K562 (cell line): ENCODE measurements around the gene JUN. TPM values are rescaled to one million over a fixed set of nuclear protein-coding genes. Genes with fewer than 3 reads are reported as not detected.
A peak's percentile ranks its signal among the peaks of the same experiment; 100 is the strongest.

Experiments used
- ELK1 ChIP-seq: sonication (generic); formaldehyde crosslinking; IDR thresholded peaks from 2 replicates; pipeline ENCODE4 v1.8.1; 2022; ENCODE audit warnings: missing genetic modification reagents
- FOXJ2 ChIP-seq: fragments of 200-800 bp; sonication (Bioruptor generic); IDR thresholded peaks from 2 replicates; pipeline ENCODE4 v1.6.1; 2016; ENCODE audit warnings: missing genetic modification characterization, missing compliant biosample characterization
- HDAC2 ChIP-seq: fragments of 450-650 bp; IDR thresholded peaks from 2 replicates; pipeline ENCODE4 v1.6.1; 2016; ENCODE audit warnings: mild to moderate bottlenecking
- HMBOX1 ChIP-seq: sonication (generic); IDR thresholded peaks from 2 replicates; pipeline ENCODE4 v1.6.1; 2016
- ILF3 ChIP-seq: fragments of 450-650 bp; IDR thresholded peaks from 2 replicates; pipeline ENCODE4 v1.6.1; 2018; ENCODE audit warnings: antibody characterized with exemption, mild to moderate bottlenecking, moderate library complexity, borderline replicate concordance
- KAT2B ChIP-seq: IDR thresholded peaks from one replicate; pipeline ENCODE4 v1.6.1; 2012; ENCODE audit warnings: low read depth, mild to moderate bottlenecking, control low read depth, inconsistent platforms, low read length, moderate library complexity
- MYNN ChIP-seq, 2 experiments: sonication (generic); formaldehyde crosslinking in 1 of 2; IDR thresholded peaks; 2 replicates each; pipeline versions ENCODE4 v1.5.0 to v1.6.1; 2016 to 2020; ENCODE audit warnings: antibody characterized with exemption in 1 of 2, missing genetic modification reagents in 1 of 2
- NCOA4 ChIP-seq: fragments of 450-650 bp; IDR thresholded peaks from 2 replicates; pipeline ENCODE4 v1.6.1; 2018; ENCODE audit warnings: mild to moderate bottlenecking; ENCODE audit not compliant: partially characterized antibody
- PTTG1 ChIP-seq: fragments of 450-650 bp; IDR thresholded peaks from 2 replicates; pipeline ENCODE4 v1.6.1; 2016; ENCODE audit warnings: low read depth, mild to moderate bottlenecking, missing genetic modification characterization, missing compliant biosample characterization
- RAD51 ChIP-seq: fragments of 450-650 bp; IDR thresholded peaks from 2 replicates; pipeline ENCODE4 v1.7.1; 2016; ENCODE audit warnings: low read depth, mild to moderate bottlenecking, borderline replicate concordance
- SIRT6 ChIP-seq: IDR thresholded peaks from one replicate; pipeline ENCODE4 v1.6.1; 2012; ENCODE audit warnings: low read depth, mild to moderate bottlenecking, control low read depth, inconsistent platforms, low read length, moderate library complexity
- SMARCE1 ChIP-seq: fragments of 450-650 bp; IDR thresholded peaks from 2 replicates; pipeline ENCODE4 v1.7.1; 2016; ENCODE audit warnings: mild to moderate bottlenecking
- SREBF2 ChIP-seq: sonication (generic); formaldehyde crosslinking; IDR thresholded peaks from 2 replicates; pipeline ENCODE4 v1.4.0; 2020; ENCODE audit warnings: mild to moderate bottlenecking, missing genetic modification reagents
- TAL1 ChIP-seq: fragments of 450-650 bp; IDR thresholded peaks from 2 replicates; pipeline ENCODE4 v1.6.1; 2016; ENCODE audit warnings: mild to moderate bottlenecking
- ZKSCAN8 ChIP-seq: fragments of 200-800 bp; sonication (Bioruptor generic); IDR thresholded peaks from 2 replicates; pipeline ENCODE4 v1.6.1; 2016; ENCODE audit warnings: missing genetic modification characterization, missing compliant biosample characterization
- ZNF224 ChIP-seq: sonication (generic); formaldehyde crosslinking; IDR thresholded peaks from 2 replicates; pipeline ENCODE4 v1.8.0; 2022; ENCODE audit warnings: mild to moderate bottlenecking, missing genetic modification reagents
- ZNF274 ChIP-seq: IDR thresholded peaks from 2 replicates; pipeline ENCODE4 v1.6.1; 2011; ENCODE audit warnings: low read depth, mild to moderate bottlenecking, low read length, moderate library complexity, borderline replicate concordance
- ZNF354B ChIP-seq: fragments of 250-450 bp; sonication (Bioruptor Pico); IDR thresholded peaks from 2 replicates; pipeline ENCODE4 v1.4.0; 2020
- ZNF77 ChIP-seq: fragments of 250-450 bp; sonication (Bioruptor Pico); IDR thresholded peaks from 2 replicates; pipeline ENCODE4 v1.5.0; 2020
- polyA plus RNA-seq, 8 experiments: library from polyadenylated mRNA; depleted of rRNA in 4 of 8; stranded (reverse) in 5 of 8; unstranded in 3 of 8; fragments of >200 nt; fragmentation: Nextera tagmentation in 2 of 8; fragmentation: Illumina TruSeq in 1 of 8; extraction: Ambion mirVana in 2 of 8; extraction: Trizol in 1 of 8; gene quantifications; 2 replicates each; pipeline versions ENCODE4 v1.2.1 to v1.2.3, GENCODE V29; 2011 to 2014; ENCODE audit warnings: inconsistent platforms in 1 of 8, missing spikeins in 1 of 8
- total RNA-seq, 7 experiments: library from RNA; depleted of rRNA in 6 of 7; stranded (reverse); fragments of >200 nt in 6 of 7; fragmentation: Illumina TruSeq in 2 of 7; extraction: Trizol in 2 of 7; gene quantifications; 2 replicates each; pipeline versions ENCODE4 v1.2.1 to v1.2.3, GENCODE V29; 2011 to 2021; ENCODE audit warnings: low replicate concordance in 1 of 7
- TF ChIP-seq, protein P1 (sequence below): IDR thresholded peaks from 2 replicates; pipeline ENCODE4 v1.6.1; 2016; ENCODE audit warnings: missing genetic modification characterization, missing compliant biosample characterization
- TF ChIP-seq, protein P2 (sequence below): fragments of 200-400 bp; formaldehyde crosslinking; IDR thresholded peaks from 2 replicates; pipeline ENCODE4 v1.6.1; 2017; ENCODE audit warnings: mild to moderate bottlenecking, low read depth, low read length, moderate library complexity
- TF ChIP-seq, protein P3 (sequence below): fragments of 250-450 bp; sonication (Bioruptor Pico); IDR thresholded peaks from 2 replicates; pipeline ENCODE4 v1.8.0; 2022; ENCODE audit warnings: moderate library complexity, mild to moderate bottlenecking, inconsistent platforms

The JUN gene
- total and polyA plus RNA-seq, 9 of the 15 experiments (the other 6 are each of a cell fraction or from before 2014, with no cell fraction given) = 0.32 to 23.4 (median 4.0) TPM

- TF ChIP-seq, protein P1, sequence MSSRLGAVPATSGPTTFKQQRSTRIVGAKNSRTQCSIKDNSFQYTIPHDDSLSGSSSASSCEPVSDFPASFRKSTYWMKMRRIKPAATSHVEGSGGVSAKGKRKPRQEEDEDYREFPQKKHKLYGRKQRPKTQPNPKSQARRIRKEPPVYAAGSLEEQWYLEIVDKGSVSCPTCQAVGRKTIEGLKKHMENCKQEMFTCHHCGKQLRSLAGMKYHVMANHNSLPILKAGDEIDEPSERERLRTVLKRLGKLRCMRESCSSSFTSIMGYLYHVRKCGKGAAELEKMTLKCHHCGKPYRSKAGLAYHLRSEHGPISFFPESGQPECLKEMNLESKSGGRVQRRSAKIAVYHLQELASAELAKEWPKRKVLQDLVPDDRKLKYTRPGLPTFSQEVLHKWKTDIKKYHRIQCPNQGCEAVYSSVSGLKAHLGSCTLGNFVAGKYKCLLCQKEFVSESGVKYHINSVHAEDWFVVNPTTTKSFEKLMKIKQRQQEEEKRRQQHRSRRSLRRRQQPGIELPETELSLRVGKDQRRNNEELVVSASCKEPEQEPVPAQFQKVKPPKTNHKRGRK (tag) = no peak
- TF ChIP-seq ZNF274 (no peak), PTTG1 (tag) (no peak), HDAC2 (no peak; the same call in 1 of the 2 replicates), ZNF77 (CRISPR knock-in tag) (no peak), SMARCE1 (no peak), KAT2B (no peak), NCOA4 (no peak), ZNF354B (CRISPR knock-in tag) (no peak), SREBF2 (CRISPR knock-in tag) (no peak), ILF3 (peak; percentile 91; the same call in 1 of the 2 replicates), ELK1 (CRISPR knock-in tag) (no peak), SIRT6 (no peak), ZNF224 (CRISPR knock-in tag) (no peak), HMBOX1 (no peak), MYNN (IDR thresholded peaks at IDR 0.05) (no peak), MYNN (CRISPR knock-in tag; IDR thresholded peaks at IDR 0.05) (no peak), ZKSCAN8 (no peak), TAL1 (no peak), FOXJ2 (tag) (0 out of 2 replicates have a peak, but pooled peaks have one; percentile 57), RAD51 (no peak)
- TF ChIP-seq, protein P2, sequence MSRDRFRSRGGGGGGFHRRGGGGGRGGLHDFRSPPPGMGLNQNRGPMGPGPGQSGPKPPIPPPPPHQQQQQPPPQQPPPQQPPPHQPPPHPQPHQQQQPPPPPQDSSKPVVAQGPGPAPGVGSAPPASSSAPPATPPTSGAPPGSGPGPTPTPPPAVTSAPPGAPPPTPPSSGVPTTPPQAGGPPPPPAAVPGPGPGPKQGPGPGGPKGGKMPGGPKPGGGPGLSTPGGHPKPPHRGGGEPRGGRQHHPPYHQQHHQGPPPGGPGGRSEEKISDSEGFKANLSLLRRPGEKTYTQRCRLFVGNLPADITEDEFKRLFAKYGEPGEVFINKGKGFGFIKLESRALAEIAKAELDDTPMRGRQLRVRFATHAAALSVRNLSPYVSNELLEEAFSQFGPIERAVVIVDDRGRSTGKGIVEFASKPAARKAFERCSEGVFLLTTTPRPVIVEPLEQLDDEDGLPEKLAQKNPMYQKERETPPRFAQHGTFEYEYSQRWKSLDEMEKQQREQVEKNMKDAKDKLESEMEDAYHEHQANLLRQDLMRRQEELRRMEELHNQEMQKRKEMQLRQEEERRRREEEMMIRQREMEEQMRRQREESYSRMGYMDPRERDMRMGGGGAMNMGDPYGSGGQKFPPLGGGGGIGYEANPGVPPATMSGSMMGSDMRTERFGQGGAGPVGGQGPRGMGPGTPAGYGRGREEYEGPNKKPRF = no peak
- TF ChIP-seq, protein P3, sequence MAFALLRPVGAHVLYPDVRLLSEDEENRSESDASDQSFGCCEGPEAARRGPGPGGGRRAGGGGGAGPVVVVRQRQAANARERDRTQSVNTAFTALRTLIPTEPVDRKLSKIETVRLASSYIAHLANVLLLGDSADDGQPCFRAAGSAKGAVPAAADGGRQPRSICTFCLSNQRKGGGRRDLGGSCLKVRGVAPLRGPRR (CRISPR knock-in tag) = no peak
These were observed 506 bp downstream of the JUN start (continued) for GRCh38 chr1:58783090-58783992.
